Measurements from ENCODE around the gene DNAI2.

DNAI2 gene

GRCh38 chr17:74305865-74306654, 32.0 kb downstream of the DNAI2 start:
- no peak for DNase-seq (ENCODE audit: low read depth)

GRCh38 chr17:74307984-74308773, 34.1 kb downstream of the DNAI2 start:
- DNase-seq (ENCODE audit: low read depth) = no peak

- no peak for DNase-seq (ENCODE audit: low read depth)
These were observed 35.9 kb downstream of the DNAI2 start for GRCh38 chr17:74309902-74310301.

- DNase-seq (ENCODE audit: low read depth) = no peak
These were observed 40.8 kb downstream of the DNAI2 start for GRCh38 chr17:74314877-74315276.

- no peak for DNase-seq (ENCODE audit: low read depth)
These were observed 42.2 kb downstream of the DNAI2 start for GRCh38 chr17:74316220-74316619.

GRCh38 chr17:74317071-74317470, 43.0 kb downstream of the DNAI2 start:
- no peak for DNase-seq (ENCODE audit: low read depth)

DNA sequence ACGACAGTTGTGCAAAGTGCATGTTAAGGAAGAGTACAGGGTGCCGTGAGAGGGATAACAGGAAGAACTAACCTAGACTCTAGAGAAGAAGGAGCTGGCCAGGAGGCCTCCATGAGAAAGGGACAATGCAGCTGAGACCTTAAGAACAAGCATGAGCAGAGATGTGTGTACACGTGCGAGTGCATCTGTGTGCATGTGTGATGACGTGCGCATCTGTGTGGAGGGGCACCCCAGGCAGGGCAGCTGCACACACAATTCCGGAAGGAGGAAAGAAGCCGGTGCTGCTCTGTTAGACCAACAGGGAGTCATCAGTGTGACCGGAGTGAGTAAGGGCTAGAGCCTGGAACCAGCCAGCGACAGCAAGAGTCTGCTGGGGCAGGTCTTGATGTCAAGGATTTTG, 44.4 kb downstream of the DNAI2 start:
- DNase-seq (ENCODE audit: low read depth) = no peak

DNA sequence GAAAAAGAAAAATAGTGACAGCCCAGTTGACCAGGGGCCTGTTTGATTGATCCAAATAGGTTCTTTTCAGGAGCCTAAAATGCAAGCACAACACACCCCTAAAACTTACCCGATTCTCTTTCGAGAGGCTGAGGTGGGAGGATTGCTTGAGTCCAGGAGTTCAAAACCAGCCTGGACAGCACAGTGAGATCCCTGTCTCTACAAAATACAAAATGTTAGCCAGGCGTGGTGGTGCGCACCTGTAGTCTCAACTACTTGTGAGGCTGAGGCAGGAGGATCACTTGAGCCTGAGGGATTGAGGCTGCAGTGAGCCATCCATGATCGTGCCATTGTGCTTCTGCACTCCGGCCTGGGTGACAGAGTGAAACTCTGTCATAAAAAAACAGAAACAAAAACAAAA, 50.5 kb downstream of the DNAI2 start:
- no peak for DNase-seq (ENCODE audit: low read depth)

GRCh38 chr17:74325376-74325742, 51.3 kb downstream of the DNAI2 start:
- DNase-seq (ENCODE audit: low read depth) = no peak

GRCh38 chr17:74325743-74326379, 51.8 kb downstream of the DNAI2 start, which contains the start of gene KIF19:
Gene KIF19, plus strand, starts transcription at chr17:74326226. Its CDS starts 124 bp downstream, at chr17:74326350.
- peak; percentile 35 for DNase-seq (ENCODE audit: low read depth)

DNA sequence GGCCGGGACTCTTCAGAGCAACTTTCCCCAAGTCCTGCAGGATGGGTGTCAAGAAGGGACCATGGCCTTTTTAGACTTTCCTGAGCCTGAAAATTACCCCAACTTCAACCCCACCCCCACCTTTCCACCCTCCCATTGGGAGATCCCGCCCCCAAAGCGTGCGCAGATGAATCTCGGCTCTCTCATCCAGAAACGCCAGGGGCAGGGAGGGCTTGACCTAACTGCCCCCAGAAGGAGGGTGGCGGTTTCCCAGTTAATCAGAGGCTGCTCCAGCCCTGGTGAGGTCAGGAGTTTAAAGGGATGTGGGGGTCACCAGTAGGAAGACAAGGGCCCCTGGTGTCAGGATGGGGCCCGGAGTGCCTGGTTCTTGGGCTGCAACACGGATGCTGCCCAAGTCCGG, 52.5 kb downstream of the DNAI2 start:
- DNase-seq (ENCODE audit: low read depth) = no peak

DNA sequence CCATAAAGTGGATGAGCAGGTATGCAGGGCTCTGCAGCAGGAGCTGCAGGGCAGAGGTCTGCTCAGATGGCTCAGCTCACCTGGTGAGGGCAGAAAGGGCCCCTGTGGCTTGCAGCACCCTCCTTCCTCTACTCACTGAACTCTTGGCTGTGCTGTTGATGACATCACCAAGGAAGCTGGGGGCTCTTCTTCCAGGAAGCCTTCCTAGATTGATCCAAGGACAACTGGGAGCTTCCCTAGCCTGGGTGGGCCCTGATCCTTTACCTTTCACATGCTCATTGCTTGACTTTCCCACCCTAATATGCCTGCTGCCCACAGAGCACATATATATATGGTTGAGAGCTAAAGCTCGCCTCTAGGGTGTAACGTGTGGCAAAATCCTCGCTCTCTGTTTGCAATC, 54.5 kb downstream of the DNAI2 start:
- DNase-seq (ENCODE audit: low read depth) = no peak

DNA sequence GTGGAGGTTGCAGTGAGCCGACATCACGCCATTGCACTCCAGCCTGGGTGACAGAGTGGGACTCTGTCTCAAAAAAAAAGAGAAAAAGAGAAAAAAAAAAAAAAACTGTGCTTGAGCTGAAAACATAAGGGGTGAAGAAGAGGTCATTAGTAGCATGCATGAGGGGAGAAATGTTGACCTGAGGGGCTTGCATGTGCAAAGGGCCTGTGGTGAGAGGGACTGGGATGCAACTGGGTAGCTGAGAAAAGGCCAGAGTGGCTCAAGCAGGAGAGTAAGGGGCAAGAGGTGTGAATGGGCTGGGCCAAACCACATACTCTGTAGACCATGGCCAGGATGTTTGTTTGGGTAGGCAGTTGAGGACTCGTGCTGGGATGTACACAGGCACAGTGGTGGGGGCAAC, 55.3 kb downstream of the DNAI2 start:
- DNase-seq (ENCODE audit: low read depth) = no peak

GRCh38 chr17:74330446-74330845, 56.4 kb downstream of the DNAI2 start:
- no peak for DNase-seq (ENCODE audit: low read depth)

DNA sequence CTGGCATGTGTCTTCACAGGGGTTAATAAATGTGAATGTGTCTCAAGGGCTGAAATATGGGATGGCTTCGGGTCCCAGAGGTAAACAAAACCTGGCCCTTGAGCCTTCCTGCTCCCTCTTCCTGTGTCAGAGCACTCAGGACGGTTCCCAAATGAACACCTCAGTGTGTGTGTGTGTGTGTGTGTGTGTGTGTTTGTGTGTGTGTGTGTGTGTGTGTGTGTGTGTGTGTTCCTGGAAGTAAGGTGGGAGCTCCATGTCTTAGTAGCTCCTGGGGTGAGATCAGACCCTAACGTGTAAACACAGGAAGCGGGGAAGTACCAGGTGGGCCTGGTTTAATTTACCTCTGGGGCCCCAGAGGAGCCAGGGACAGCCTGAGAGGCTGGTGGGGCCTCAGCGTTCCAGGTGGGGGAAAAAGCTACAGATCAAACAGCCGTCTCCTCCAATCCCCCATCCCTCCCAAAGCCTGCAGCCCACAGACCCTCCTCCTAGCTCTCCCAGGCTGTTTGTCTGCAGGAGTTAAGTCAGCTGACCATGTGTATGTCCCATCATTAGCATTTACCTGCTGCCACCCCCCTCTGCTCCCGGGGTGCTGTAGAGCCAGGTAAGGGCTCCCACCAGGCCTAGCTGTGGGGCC, 58.1 kb downstream of the DNAI2 start:
- DNase-seq (ENCODE audit: low read depth) = no peak

GRCh38 chr17:74332763-74333283, 58.8 kb downstream of the DNAI2 start:
- no peak for DNase-seq (ENCODE audit: low read depth)

GRCh38 chr17:74334393-74335039, 60.5 kb downstream of the DNAI2 start:
- no peak for DNase-seq (ENCODE audit: low read depth)

DNA sequence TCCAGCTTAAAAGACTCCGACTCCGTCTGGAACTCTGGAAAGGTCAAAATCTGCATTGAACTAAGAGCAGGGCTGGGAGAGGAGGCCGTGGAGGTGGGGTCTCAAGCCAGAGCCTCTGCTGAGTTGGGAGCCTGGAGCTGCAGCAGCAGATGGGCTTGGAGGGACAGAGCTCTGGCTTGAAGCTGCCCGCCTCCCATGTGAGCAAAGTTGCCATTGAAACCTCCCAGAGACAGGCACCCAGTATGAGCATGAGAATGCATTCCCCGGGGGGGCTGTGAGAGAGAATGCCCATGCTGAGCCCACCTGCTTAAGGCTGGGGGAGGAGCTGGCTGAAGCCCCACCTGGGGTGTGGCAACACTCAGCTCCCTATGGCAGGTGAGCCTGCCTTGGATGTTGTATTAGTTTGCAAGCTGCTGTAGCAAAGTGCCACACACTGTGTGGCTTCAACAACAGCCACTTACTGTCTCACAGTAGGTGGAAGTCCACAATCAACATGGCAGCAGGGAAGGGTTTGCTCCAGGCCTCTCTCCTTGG, 61.6 kb downstream of the DNAI2 start:
- no peak for DNase-seq (ENCODE audit: low read depth)

- no peak for DNase-seq (ENCODE audit: low read depth)
These were observed 62.3 kb downstream of the DNAI2 start for GRCh38 chr17:74336307-74336706.

DNA sequence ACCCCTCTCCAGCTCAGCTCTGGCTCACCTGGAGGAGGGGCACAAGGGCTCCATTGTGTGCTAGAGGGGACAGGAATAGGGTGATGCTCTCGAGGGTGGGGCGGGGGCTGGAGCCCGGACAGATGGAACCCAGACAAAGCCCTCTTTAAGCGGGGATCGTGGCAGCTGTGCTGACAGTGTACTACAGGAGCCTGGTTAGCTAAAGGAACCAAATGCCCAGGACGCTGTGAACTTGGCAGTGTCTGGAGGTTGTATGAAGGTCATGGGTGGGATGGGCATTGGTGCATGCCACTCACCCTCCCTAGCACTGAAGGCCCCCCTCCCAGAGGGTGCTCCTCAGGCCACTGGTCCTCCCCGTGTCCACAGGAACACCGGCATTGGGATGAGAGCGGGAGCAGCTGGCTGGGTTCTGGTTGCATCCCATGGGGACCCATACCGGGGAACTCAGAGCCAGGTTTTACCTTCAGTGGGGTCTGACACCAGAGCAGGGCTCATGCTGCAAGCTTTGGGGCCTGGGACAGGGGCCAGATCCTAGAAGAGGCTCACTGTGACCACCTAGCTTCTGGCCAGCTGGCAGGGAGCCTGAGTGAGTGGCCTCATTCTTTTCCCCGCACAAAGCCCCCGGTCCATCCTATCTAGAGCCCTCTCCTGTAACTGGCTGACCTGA, 63.9 kb downstream of the DNAI2 start:
- DNase-seq (ENCODE audit: low read depth) = no peak

Data from stimulated activated CD4-positive, alpha-beta T cell treated with anti-CD3 and anti-CD28 coated beads, Interleukin-2, amount 100 ng/mL, for 4 hours (primary cell).